HT1080 (cell line): Measurements from ENCODE around the gene CD6. TPM values are rescaled to one million over a fixed set of nuclear protein-coding genes. Genes with fewer than 3 reads are reported as not detected.

Experiments used
- DNase-seq: peaks from one replicate; pipeline ENCODE4 v3.0.0-alpha.2; 2015; ENCODE audit warnings: low read depth
- polyA plus RNA-seq, 2 experiments: library from polyadenylated mRNA; depleted of rRNA; stranded (reverse); fragments of >200 nt; gene quantifications; 2 replicates each; pipeline ENCODE4 v1.2.3, GENCODE V29; 2015
- total RNA-seq: library from RNA; depleted of rRNA; stranded (reverse); fragments of >200 nt; shearing (Covaris generic); gene quantifications from 2 replicates; pipeline ENCODE4 v1.2.3, GENCODE V29; 2014; rRNA removed

CD6 gene
- not detected in 2 replicates for total RNA-seq
- 0.06 TPM in 2 replicates for polyA plus RNA-seq (2015; cell fraction: cytosol; rRNA removed)
- polyA plus RNA-seq (2015; cell fraction: nucleus; rRNA removed) = 0.20 TPM in 1 of 2 replicates, not detected in the other

GRCh38 chr11:60971520-60971919 is at the start of gene CD6:
CD6 (plus strand) TSS chr11:60971680; CDS start chr11:60971866, 186 bp downstream.
- DNase-seq = no peak

- no peak for DNase-seq
Measured at GRCh38 chr11:60921777-60922335, 49.6 kb upstream of the CD6 start.

GRCh38 chr11:60922906-60923305 is 48.6 kb upstream of the CD6 start:
- no peak for DNase-seq

- DNase-seq = no peak
Measured at GRCh38 chr11:60923326-60923725, 48.2 kb upstream of the CD6 start.

- no peak for DNase-seq
Measured at GRCh38 chr11:60923800-60924109, 47.7 kb upstream of the CD6 start.

GRCh38 chr11:60924110-60924905 is 47.2 kb upstream of the CD6 start, which contains the start of gene TMEM132A:
TMEM132A (plus strand) TSS chr11:60924460; CDS start chr11:60924634, 174 bp downstream.
- DNase-seq = peak; percentile 69

- no peak for DNase-seq
Measured at GRCh38 chr11:60924906-60925853, 46.3 kb upstream of the CD6 start.

- peak; percentile 73 for DNase-seq
Measured at GRCh38 chr11:60925868-60926267, 45.6 kb upstream of the CD6 start.

GRCh38 chr11:60926500-60926899 is 45.0 kb upstream of the CD6 start:
- no peak for DNase-seq

- DNase-seq = no peak
Measured at GRCh38 chr11:60927061-60927592, 44.4 kb upstream of the CD6 start.

GRCh38 chr11:60927600-60927999 is 43.9 kb upstream of the CD6 start:
- DNase-seq = no peak

- DNase-seq = no peak
Measured at GRCh38 chr11:60928563-60929001, 42.9 kb upstream of the CD6 start.

GRCh38 chr11:60929764-60930163 is 41.7 kb upstream of the CD6 start:
- no peak for DNase-seq

- DNase-seq = no peak
Measured at GRCh38 chr11:60930394-60930793, 41.1 kb upstream of the CD6 start.

- DNase-seq = no peak
Measured at GRCh38 chr11:60931917-60932316, 39.6 kb upstream of the CD6 start.

GRCh38 chr11:60932605-60933356 is 38.7 kb upstream of the CD6 start:
- DNase-seq = no peak

- DNase-seq = no peak
Measured at GRCh38 chr11:60933416-60934123, 37.9 kb upstream of the CD6 start.

- DNase-seq = no peak
Measured at GRCh38 chr11:60934124-60934789, 37.2 kb upstream of the CD6 start.
